Activated B cell treated with CpG ODN at 0.5 μM for 24 hours (primary cell): Measurements from ENCODE around the gene TP53TG5. TPM values are rescaled to one million over a fixed set of nuclear protein-coding genes. Genes with fewer than 3 reads are reported as not detected.

Experiments
- ATAC-seq: fragments of 200-7000 bp; cut with Tn5 transposase; one replicate; pipeline ENCODE4 v1.10.0; 2021; ENCODE audit warnings: low read depth, mild to moderate bottlenecking, moderate library complexity
- CTCF ChIA-PET: fragments of 350-600 bp; sonication (Branson Sonifier 250); formaldehyde crosslinking; loops from one replicate; lab custom pipeline; 2021; ENCODE audit warnings: antibody characterized with exemption; lab: Charles Lee
- POLR2A ChIA-PET: fragments of 350-600 bp; sonication (Branson Sonifier 250); formaldehyde crosslinking; loops from one replicate; lab custom pipeline; 2021; ENCODE audit warnings: antibody characterized with exemption; lab: Charles Lee
- DNase-seq: peaks from one replicate; pipeline ENCODE4 v3.0.0; 2022
- H3K27ac Mint-ChIP-seq: one replicate; pipeline ENCODE4 v1.8.0; 2020; ENCODE audit warnings: mixed read lengths
- H3K27me3 Mint-ChIP-seq: one replicate; pipeline ENCODE4 v1.8.0; 2021; ENCODE audit warnings: mixed read lengths
- H3K36me3 Mint-ChIP-seq: one replicate; pipeline ENCODE4 v1.8.0; 2021; ENCODE audit warnings: low read depth, mixed read lengths
- H3K4me1 Mint-ChIP-seq: one replicate; pipeline ENCODE4 v1.8.0; 2021; ENCODE audit warnings: mixed read lengths
- H3K4me3 Mint-ChIP-seq: one replicate; pipeline ENCODE4 v1.8.0; 2020; ENCODE audit warnings: mild to moderate bottlenecking, mixed read lengths
- H3K9me3 Mint-ChIP-seq: one replicate; pipeline ENCODE4 v1.8.0; 2020; ENCODE audit warnings: mixed read lengths
- intact Hi-C: fragments of 100-400 bp; cut with micrococcal nuclease; formaldehyde crosslinking; loops from one replicate; pipeline ENCODE4 v1.15.1; 2024
- total RNA-seq: library from RNA; stranded (reverse); gene quantifications from 2 replicates; pipeline ENCODE4 v1.2.3, GENCODE V29; 2022
- TF ChIP-seq, protein P1 (sequence below): fragments of 200-600 bp; IDR thresholded peaks from one replicate; pipeline ENCODE4 v1.8.0; 2022; ENCODE audit warnings: antibody characterized with exemption, mild to moderate bottlenecking

The TP53TG5 gene
- total RNA-seq, result not detected in 2 replicates

DNA sequence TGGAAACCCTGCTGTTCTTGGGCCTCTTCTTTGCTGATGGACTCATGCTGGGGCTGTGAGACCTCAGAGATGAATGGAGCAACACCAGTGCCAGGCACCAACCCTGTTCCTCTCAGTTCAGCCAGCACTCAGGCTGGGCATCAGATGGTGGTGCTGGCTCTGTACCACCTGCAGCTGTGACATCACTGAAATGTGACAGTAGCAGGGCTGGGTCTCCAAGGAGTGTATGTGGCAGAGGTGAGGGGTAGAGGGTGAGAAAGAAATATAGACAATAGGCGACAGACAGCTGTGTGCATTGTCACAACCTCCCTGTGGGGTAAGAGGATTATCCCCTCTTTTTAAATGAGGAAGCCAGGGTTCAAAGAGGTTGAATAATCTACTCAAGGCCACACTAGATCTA, at the start of gene TP53TG5:
Gene TP53TG5 (minus strand): TSS at position 135 of the 400 bp plus-strand sequence. CDS start 89 bp downstream, at position 46.
- Mint-ChIP-seq H3K36me3 (peaks cover 14% of the 10 kb centered on the region), H3K27me3 (no peaks in the 10 kb centered on the region), H3K4me3 (no peak within 1 kb of the TSS), H3K27ac (no peak within 1 kb of the TSS), H3K4me1 (peaks cover 15% of the 10 kb centered on the region), H3K9me3 (no peaks in the 10 kb centered on the region)
- ATAC-seq (no peak), DNase-seq (no peak)
- intact Hi-C loops, result no loop called here
- POLR2A ChIA-PET, result interaction anchor here (0.6 kb wide), 1 partner anchor 483 kb away, joined by 3 read pairs; no protein-coding TSS in a partner anchor
- TF ChIP-seq, protein P1, sequence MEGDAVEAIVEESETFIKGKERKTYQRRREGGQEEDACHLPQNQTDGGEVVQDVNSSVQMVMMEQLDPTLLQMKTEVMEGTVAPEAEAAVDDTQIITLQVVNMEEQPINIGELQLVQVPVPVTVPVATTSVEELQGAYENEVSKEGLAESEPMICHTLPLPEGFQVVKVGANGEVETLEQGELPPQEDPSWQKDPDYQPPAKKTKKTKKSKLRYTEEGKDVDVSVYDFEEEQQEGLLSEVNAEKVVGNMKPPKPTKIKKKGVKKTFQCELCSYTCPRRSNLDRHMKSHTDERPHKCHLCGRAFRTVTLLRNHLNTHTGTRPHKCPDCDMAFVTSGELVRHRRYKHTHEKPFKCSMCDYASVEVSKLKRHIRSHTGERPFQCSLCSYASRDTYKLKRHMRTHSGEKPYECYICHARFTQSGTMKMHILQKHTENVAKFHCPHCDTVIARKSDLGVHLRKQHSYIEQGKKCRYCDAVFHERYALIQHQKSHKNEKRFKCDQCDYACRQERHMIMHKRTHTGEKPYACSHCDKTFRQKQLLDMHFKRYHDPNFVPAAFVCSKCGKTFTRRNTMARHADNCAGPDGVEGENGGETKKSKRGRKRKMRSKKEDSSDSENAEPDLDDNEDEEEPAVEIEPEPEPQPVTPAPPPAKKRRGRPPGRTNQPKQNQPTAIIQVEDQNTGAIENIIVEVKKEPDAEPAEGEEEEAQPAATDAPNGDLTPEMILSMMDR, result no peak
- CTCF ChIA-PET, result interaction anchor here (22.9 kb wide), 1 partner anchor 57 kb away, joined by 534 read pairs; no protein-coding TSS in a partner anchor

DNA sequence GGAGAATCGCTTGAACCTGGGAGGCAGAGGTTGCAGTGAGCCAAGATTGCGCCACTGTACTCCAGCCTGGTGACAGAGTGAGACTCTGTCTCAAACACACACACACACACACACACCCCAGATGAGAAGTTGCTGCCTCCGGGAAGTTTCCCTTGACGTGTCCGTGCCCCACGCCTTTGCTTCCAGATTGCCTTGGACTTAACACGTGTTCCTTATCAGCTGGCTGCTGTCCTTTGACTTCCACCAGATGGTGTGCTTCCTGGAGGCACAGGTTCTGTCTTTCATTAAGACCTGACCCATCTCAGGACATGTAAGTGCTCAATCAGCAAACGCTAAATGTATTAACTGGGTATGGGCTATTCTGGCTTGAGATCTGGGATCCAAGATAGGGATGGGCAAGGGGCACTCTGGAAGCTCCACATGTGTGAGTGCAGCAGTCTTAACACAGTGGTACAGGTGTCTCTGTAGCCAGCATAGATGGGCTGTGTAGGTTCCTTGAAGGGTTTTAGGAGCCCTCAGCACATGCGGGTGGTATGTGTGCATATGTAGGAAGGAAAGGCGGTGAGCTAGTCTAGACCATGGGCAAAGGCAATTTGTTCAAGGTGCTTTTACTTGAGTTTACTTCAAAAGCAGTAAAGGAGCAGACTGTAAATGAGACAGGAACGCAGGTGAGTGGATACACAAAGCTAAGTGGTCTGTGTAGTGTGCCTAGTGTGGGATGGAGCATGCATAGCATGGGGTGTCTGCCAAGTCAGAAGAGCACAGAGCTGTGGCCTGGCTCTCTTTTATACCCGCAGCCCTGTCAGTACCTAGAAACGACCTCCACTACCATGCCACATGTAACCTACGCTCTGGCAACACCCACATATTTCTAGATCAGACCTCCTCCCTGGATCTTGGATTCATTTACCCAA, 49.4 kb upstream of the TP53TG5 start:
- ChIA-PET CTCF (interaction anchor here (1.0 to 2.6 kb wide), 3 partner anchors 9 to 58 kb away, joined by 4 to 16 read pairs (median 4); no protein-coding TSS in a partner anchor), POLR2A (interaction anchor here (0.6 kb wide), 1 partner anchor 12 kb away, joined by 3 read pairs; the partner anchor contains the start of gene PIGT)
- H3K4me1 Mint-ChIP-seq, result peaks cover 7% of the 10 kb centered on the region
- TF ChIP-seq, protein P1, result no peak
- ATAC-seq, result no peak
- H3K4me3 Mint-ChIP-seq, result no peak overlapping the region
- no peaks in the 10 kb centered on the region for H3K27me3 Mint-ChIP-seq
- intact Hi-C loops, result no loop called here
- no peaks in the 10 kb centered on the region for H3K9me3 Mint-ChIP-seq
- DNase-seq, result no peak
- no peak overlapping the region for H3K27ac Mint-ChIP-seq
- peaks cover 58% of the 10 kb centered on the region for H3K36me3 Mint-ChIP-seq

DNA sequence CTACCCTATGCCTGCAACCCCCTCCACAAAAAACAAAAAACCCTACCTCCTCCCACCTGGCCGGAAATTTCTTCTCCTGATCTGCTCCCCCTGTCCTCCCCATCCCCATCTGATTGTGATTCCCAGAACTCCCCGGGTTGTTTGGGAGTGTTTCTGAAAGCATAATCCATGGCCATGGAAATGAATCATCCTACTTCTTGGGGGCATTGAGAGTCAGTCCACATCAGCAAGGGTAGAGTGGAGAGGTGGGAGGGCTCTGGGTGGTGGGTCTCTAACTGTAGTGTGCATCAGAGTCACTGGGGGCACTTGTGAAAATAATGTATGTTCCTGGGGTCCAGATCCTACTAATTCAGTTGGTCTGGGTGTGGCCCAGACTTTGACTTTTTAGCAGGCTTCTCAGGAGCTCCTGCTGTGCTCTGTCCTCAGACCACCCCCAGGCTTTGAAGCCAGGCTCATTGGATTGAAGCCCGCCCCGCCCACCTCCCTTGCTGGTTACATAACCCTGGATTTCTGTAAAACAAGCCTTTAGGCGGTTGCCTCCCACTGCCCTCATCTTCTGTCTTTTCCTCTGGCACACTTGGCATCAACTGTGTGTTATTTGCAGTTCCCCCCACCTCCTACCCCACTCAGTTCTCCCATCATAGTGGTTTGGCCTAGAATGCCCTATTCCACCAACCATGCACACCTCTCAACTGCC, 48.3 kb upstream of the TP53TG5 start:
- Mint-ChIP-seq H3K27ac (no peak overlapping the region), H3K27me3 (no peaks in the 10 kb centered on the region), H3K9me3 (no peaks in the 10 kb centered on the region), H3K36me3 (peaks cover 65% of the 10 kb centered on the region), H3K4me3 (no peak overlapping the region), H3K4me1 (no peaks in the 10 kb centered on the region)
- CTCF ChIA-PET, result interaction anchor here (1.7 to 2.6 kb wide), 2 partner anchors 10 to 53 kb away, joined by 4 to 16 read pairs; no protein-coding TSS in a partner anchor
- ATAC-seq, result no peak
- intact Hi-C loops, result no loop called here
- POLR2A ChIA-PET, result no interaction called here
- TF ChIP-seq, protein P1, result no peak
- no peak for DNase-seq

DNA sequence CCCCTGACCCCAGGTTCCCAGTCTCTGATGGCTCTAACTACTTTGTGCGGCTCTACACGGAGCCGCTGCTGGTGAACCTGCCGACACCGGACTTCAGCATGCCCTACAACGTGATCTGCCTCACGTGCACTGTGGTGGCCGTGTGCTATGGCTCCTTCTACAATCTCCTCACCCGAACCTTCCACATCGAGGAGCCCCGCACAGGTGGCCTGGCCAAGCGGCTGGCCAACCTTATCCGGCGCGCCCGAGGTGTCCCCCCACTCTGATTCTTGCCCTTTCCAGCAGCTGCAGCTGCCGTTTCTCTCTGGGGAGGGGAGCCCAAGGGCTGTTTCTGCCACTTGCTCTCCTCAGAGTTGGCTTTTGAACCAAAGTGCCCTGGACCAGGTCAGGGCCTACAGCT, 47.4 kb upstream of the TP53TG5 start:
- intact Hi-C loops, result no loop called here
- TF ChIP-seq, protein P1, result no peak
- no peak overlapping the region for H3K27ac Mint-ChIP-seq
- no peak for DNase-seq
- H3K9me3 Mint-ChIP-seq, result no peaks in the 10 kb centered on the region
- no peak overlapping the region for H3K4me3 Mint-ChIP-seq
- ChIA-PET CTCF (no interaction called here), POLR2A (no interaction called here)
- no peaks in the 10 kb centered on the region for H3K4me1 Mint-ChIP-seq
- H3K27me3 Mint-ChIP-seq, result no peaks in the 10 kb centered on the region
- peaks cover 74% of the 10 kb centered on the region for H3K36me3 Mint-ChIP-seq
- ATAC-seq, result no peak
